ENCODE measurements around the gene DNAJC22.

DNA sequence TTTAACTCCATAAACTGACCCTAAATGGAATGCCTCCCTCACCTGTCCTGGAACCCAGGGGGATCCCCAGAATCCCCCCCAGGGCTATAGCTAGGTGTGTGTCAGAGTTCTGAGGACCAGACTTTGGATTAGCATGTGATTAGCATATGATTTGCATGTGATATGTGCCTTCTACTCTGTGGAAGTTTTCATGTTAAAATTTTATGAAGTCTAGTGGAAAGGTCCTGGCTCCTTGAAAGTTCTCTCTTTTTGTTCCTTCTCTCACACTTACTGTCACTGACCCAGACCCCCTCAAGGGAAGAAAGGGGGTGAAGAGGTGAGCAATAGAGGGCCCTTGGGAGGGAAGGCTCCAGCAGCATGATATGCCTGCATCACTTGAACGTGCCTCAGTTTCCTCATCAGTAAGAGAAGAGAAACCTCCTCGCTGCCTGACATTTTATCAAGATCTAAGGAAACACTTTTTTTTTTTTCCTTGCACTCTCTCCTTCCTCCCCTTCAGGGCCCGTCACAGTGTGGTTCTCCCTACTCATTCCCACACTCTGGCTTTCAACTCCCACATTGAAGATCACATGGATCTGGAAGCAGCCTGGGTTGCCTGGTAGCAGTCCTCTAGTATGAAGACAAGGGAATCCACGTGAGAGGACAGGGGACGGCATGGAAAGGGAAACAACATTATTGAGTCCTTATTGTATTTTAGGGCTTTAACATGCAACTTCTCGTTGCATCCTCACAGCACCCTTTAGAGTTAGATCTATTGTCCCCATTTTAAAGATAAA lies 6.4 kb upstream of the DNAJC22 start:
- no peak for TF ChIP-seq SP1 (IDR thresholded peaks at IDR 0.05)
- no peak for TF ChIP-seq HDGF (IDR thresholded peaks at IDR 0.05; ENCODE audit: borderline replicate concordance)
- no peak for TF ChIP-seq ARNT (IDR thresholded peaks at IDR 0.05)
- TF ChIP-seq FOXM1 (IDR thresholded peaks at IDR 0.05; ENCODE audit: borderline replicate concordance), result no peak
- TF ChIP-seq ZNF384 (IDR thresholded peaks at IDR 0.05), result no peak
- no peak for TF ChIP-seq BHLHE40 (IDR thresholded peaks at IDR 0.05; ENCODE audit: borderline replicate concordance)
- TF ChIP-seq, protein P1, sequence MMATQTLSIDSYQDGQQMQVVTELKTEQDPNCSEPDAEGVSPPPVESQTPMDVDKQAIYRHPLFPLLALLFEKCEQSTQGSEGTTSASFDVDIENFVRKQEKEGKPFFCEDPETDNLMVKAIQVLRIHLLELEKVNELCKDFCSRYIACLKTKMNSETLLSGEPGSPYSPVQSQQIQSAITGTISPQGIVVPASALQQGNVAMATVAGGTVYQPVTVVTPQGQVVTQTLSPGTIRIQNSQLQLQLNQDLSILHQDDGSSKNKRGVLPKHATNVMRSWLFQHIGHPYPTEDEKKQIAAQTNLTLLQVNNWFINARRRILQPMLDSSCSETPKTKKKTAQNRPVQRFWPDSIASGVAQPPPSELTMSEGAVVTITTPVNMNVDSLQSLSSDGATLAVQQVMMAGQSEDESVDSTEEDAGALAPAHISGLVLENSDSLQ (IDR thresholded peaks at IDR 0.05), result no peak
- no peak for TF ChIP-seq ELF4 (IDR thresholded peaks at IDR 0.05)
- TF ChIP-seq FOXA1 (IDR thresholded peaks at IDR 0.05), result no peak
- TF ChIP-seq FOXK2 (IDR thresholded peaks at IDR 0.05), result no peak
- TF ChIP-seq SUZ12 (IDR thresholded peaks at IDR 0.05), result no peak
- TF ChIP-seq LEF1 (IDR thresholded peaks at IDR 0.05; ENCODE audit: borderline replicate concordance), result no peak
- no peak for TF ChIP-seq NFRKB (IDR thresholded peaks at IDR 0.05)
- TF ChIP-seq TARDBP (IDR thresholded peaks at IDR 0.05), result no peak

Measured in HEK293T (cell line).